HG02623 (cell line): ENCODE measurements around the gene HOMER3.
"Not testable (repeated sequence)": the region's sequence is repeated elsewhere in the genome, so short reads cannot be mapped to it uniquely, and the experiment has no call there.

Experiments used
- ATAC-seq: cut with Tn5 transposase; IDR thresholded peaks from one replicate; pipeline ENCODE4 v1.9.1; 2021; ENCODE audit warnings: moderate library complexity; ENCODE audit not compliant: unreplicated experiment

The HOMER3 gene

GRCh38 chr19:18954094-18954493 is 13.1 kb upstream of the HOMER3 start:
- ATAC-seq: no peak

GRCh38 chr19:18952364-18953003 is 11.5 kb upstream of the HOMER3 start:
- not testable (repeated sequence) for ATAC-seq

- ATAC-seq: no peak
Measured at GRCh38 chr19:18951721-18952281, 10.8 kb upstream of the HOMER3 start.

- ATAC-seq: no peak
Measured at GRCh38 chr19:18949858-18950257, 8.8 kb upstream of the HOMER3 start.

GRCh38 chr19:18948976-18949356 is 7.9 kb upstream of the HOMER3 start:
- no peak for ATAC-seq

GRCh38 chr19:18948075-18948975 is 7.3 kb upstream of the HOMER3 start:
- ATAC-seq: no peak

- ATAC-seq: no peak
Measured at GRCh38 chr19:18946918-18947317, 5.9 kb upstream of the HOMER3 start.

GRCh38 chr19:18946335-18946734 is 5.3 kb upstream of the HOMER3 start:
- ATAC-seq: no peak

GRCh38 chr19:18945297-18945696 is 4.3 kb upstream of the HOMER3 start:
- no peak for ATAC-seq

- no peak for ATAC-seq
Measured at GRCh38 chr19:18943465-18943864, 2.4 kb upstream of the HOMER3 start.

GRCh38 chr19:18942692-18943091 is 1.7 kb upstream of the HOMER3 start:
- ATAC-seq: no peak

- ATAC-seq: no peak
Measured at GRCh38 chr19:18941628-18942354, 774 bp upstream of the HOMER3 start.

GRCh38 chr19:18939922-18940768 is 872 bp downstream of the HOMER3 start:
- ATAC-seq: no peak

GRCh38 chr19:18939163-18939562 is 1.9 kb downstream of the HOMER3 start:
- ATAC-seq: no peak

GRCh38 chr19:18933297-18933696 is 7.7 kb downstream of the HOMER3 start:
- no peak for ATAC-seq

GRCh38 chr19:18932216-18932841 is 8.7 kb downstream of the HOMER3 start:
- no peak for ATAC-seq

GRCh38 chr19:18931316-18932162 is 9.5 kb downstream of the HOMER3 start:
- no peak for ATAC-seq

GRCh38 chr19:18929311-18929710 is 11.7 kb downstream of the HOMER3 start:
- no peak for ATAC-seq
